ENCODE results near the gene SRD5A3. TPM values are rescaled to one million over a fixed set of nuclear protein-coding genes. Genes with fewer than 3 reads are reported as not detected.

The SRD5A3 gene
- total and polyA plus RNA-seq, 9 of the 15 experiments (the other 6 are each of a cell fraction or from before 2014, with no cell fraction given) = 2.5 to 37.0 (median 13.3) TPM

GRCh38 chr4:55395529-55396307 lies 49.7 kb downstream of the SRD5A3 start, which contains the start of gene TMEM165 (continued):
- no peak for TF ChIP-seq SAFB (IDR thresholded peaks at IDR 0.05; ENCODE audit: borderline replicate concordance, low read depth, low read length)
- TF ChIP-seq ILK (tag; IDR thresholded peaks at IDR 0.05; ENCODE audit: borderline replicate concordance, low read depth) = no peak
- no peak for TF ChIP-seq ZNF232 (CRISPR knock-in tag; IDR thresholded peaks at IDR 0.05)
- TF ChIP-seq KLF16 (IDR thresholded peaks at IDR 0.05) = no peak
- TF ChIP-seq MED1 (CRISPR knock-in tag; IDR thresholded peaks at IDR 0.05; ENCODE audit: borderline replicate concordance) = no peak
- TF ChIP-seq ZNF830 (CRISPR knock-in tag; IDR thresholded peaks at IDR 0.05) = no peak
- TF ChIP-seq ZBTB9 (CRISPR knock-in tag; IDR thresholded peaks at IDR 0.05) = no peak
- TF ChIP-seq MAFK (IDR thresholded peaks at IDR 0.05; ENCODE audit: low read length) = no peak
- TF ChIP-seq ZKSCAN8 (CRISPR knock-in tag; IDR thresholded peaks at IDR 0.05) = no peak
- TF ChIP-seq, protein P1, sequence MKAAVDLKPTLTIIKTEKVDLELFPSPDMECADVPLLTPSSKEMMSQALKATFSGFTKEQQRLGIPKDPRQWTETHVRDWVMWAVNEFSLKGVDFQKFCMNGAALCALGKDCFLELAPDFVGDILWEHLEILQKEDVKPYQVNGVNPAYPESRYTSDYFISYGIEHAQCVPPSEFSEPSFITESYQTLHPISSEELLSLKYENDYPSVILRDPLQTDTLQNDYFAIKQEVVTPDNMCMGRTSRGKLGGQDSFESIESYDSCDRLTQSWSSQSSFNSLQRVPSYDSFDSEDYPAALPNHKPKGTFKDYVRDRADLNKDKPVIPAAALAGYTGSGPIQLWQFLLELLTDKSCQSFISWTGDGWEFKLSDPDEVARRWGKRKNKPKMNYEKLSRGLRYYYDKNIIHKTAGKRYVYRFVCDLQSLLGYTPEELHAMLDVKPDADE (conservative IDR thresholded peaks at IDR 0.05; ENCODE audit: control insufficient read depth, low read depth, low read length) = 0 out of 2 replicates have a peak, but pooled peaks have one; percentile 47
- TF ChIP-seq ZNF143 (CRISPR knock-in tag; IDR thresholded peaks at IDR 0.05) = no peak
- TF ChIP-seq STAT5A (IDR thresholded peaks at IDR 0.05; ENCODE audit: borderline replicate concordance, low read length) = no peak; the same call in 1 of the 2 replicates
- no peak for TF ChIP-seq PRDM10 (IDR thresholded peaks at IDR 0.05; ENCODE audit: partially characterized antibody)
- TF ChIP-seq ZNF277 (CRISPR knock-in tag; IDR thresholded peaks at IDR 0.05; ENCODE audit: borderline replicate concordance) = no peak
- TF ChIP-seq, protein P2, sequence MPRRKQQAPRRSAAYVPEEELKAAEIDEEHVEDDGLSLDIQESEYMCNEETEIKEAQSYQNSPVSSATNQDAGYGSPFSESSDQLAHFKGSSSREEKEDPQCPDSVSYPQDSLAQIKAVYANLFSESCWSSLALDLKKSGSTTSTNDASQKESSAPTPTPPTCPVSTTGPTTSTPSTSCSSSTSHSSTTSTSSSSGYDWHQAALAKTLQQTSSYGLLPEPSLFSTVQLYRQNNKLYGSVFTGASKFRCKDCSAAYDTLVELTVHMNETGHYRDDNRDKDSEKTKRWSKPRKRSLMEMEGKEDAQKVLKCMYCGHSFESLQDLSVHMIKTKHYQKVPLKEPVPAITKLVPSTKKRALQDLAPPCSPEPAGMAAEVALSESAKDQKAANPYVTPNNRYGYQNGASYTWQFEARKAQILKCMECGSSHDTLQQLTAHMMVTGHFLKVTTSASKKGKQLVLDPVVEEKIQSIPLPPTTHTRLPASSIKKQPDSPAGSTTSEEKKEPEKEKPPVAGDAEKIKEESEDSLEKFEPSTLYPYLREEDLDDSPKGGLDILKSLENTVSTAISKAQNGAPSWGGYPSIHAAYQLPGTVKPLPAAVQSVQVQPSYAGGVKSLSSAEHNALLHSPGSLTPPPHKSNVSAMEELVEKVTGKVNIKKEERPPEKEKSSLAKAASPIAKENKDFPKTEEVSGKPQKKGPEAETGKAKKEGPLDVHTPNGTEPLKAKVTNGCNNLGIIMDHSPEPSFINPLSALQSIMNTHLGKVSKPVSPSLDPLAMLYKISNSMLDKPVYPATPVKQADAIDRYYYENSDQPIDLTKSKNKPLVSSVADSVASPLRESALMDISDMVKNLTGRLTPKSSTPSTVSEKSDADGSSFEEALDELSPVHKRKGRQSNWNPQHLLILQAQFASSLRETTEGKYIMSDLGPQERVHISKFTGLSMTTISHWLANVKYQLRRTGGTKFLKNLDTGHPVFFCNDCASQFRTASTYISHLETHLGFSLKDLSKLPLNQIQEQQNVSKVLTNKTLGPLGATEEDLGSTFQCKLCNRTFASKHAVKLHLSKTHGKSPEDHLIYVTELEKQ (CRISPR knock-in tag; IDR thresholded peaks at IDR 0.05) = no peak
